Stimulated activated CD4-positive, alpha-beta T cell treated with anti-CD3 and anti-CD28 coated beads, Interleukin-12 subunit alpha, Interleukin-12 subunit beta, amount 100 ng/mL, for 48 hours (primary cell): ENCODE measurements around the gene PARK7.

Experiments used
- DNase-seq, 3 donors: peaks; one replicate each; pipeline ENCODE4 v3.0.0-alpha.2; 2020; ENCODE audit warnings: low read depth in 2 of 3, low spot score in 1 of 3

The PARK7 gene

GRCh38 chr1:8006037-8006963 is 44.8 kb downstream of the PARK7 start:
- DNase-seq: no peak

- no peak for DNase-seq
Observed at GRCh38 chr1:8009043-8010002, 47.8 kb downstream of the PARK7 start.

GRCh38 chr1:8010080-8010664 is 48.7 kb downstream of the PARK7 start:
- no peak for DNase-seq

GRCh38 chr1:8011016-8011415 is 49.5 kb downstream of the PARK7 start:
- no peak for DNase-seq

- DNase-seq: no peak
Observed at GRCh38 chr1:8011923-8012858, 50.7 kb downstream of the PARK7 start.

- DNase-seq: no peak
Observed at GRCh38 chr1:8012955-8013354, 51.4 kb downstream of the PARK7 start.

- no peak for DNase-seq
Observed at GRCh38 chr1:8013399-8013798, 51.9 kb downstream of the PARK7 start.

- DNase-seq: no peak
Observed at GRCh38 chr1:8013800-8014199, 52.3 kb downstream of the PARK7 start.

- no peak for DNase-seq
Observed at GRCh38 chr1:8014381-8014988, 53.0 kb downstream of the PARK7 start.

- DNase-seq: peak in 1 of 3 donors; percentile 56
Observed at GRCh38 chr1:8015036-8015808, 53.7 kb downstream of the PARK7 start.

GRCh38 chr1:8015809-8016165 is 54.3 kb downstream of the PARK7 start:
- DNase-seq: no peak

GRCh38 chr1:8016210-8016894 is 54.8 kb downstream of the PARK7 start:
- no peak for DNase-seq

- no peak for DNase-seq
Observed at GRCh38 chr1:8016895-8017241, 55.4 kb downstream of the PARK7 start.

GRCh38 chr1:8017495-8018197 is 56.1 kb downstream of the PARK7 start:
- DNase-seq: no peak

- no peak for DNase-seq
Observed at GRCh38 chr1:8018492-8019228, 57.1 kb downstream of the PARK7 start.

- no peak for DNase-seq
Observed at GRCh38 chr1:8019229-8019620, 57.7 kb downstream of the PARK7 start.

- DNase-seq: no peak
Observed at GRCh38 chr1:8020032-8020431, 58.5 kb downstream of the PARK7 start.
